ENCODE results near the gene UFM1. TPM values are rescaled to one million over a fixed set of nuclear protein-coding genes. Genes with fewer than 3 reads are reported as not detected.
"Not testable (repeated sequence)": the region's sequence is repeated elsewhere in the genome, so short reads cannot be mapped to it uniquely, and the experiment has no call there.

The UFM1 gene
- total RNA-seq, 1 donor from 2014 or later: 73.4 TPM

DNA sequence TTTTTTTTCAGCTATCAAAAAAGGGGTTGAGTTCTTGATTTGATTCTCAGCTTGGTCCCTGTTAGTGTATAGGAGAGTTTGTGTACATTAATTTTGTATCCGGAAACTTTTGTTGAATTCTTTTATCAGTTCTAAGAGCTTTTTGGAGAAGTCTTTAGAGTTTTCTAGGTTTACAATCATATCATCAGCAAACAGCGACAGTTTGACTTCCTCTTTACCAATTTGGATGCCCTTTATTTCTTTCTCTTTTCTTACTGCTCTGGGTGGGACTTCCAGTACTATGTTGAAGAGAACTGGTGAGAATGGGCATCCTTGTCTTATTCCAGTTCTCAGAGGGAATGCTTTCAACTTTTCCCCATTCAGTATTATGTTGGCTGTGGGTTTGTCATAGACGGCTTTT is 20.4 kb downstream of the UFM1 start:
- H3K4me1 Mint-ChIP-seq (ENCODE audit: low read depth); H3K4me3 Mint-ChIP-seq (ENCODE audit: low read depth); DNase-seq (ENCODE audit: low spot score); H3K9me3 Mint-ChIP-seq; H3K36me3 Mint-ChIP-seq (ENCODE audit: low read depth); intact Hi-C loops (cut with micrococcal nuclease); H3K27me3 Mint-ChIP-seq (ENCODE audit: low read depth); H3K27ac Mint-ChIP-seq: not testable (repeated sequence)

DNA sequence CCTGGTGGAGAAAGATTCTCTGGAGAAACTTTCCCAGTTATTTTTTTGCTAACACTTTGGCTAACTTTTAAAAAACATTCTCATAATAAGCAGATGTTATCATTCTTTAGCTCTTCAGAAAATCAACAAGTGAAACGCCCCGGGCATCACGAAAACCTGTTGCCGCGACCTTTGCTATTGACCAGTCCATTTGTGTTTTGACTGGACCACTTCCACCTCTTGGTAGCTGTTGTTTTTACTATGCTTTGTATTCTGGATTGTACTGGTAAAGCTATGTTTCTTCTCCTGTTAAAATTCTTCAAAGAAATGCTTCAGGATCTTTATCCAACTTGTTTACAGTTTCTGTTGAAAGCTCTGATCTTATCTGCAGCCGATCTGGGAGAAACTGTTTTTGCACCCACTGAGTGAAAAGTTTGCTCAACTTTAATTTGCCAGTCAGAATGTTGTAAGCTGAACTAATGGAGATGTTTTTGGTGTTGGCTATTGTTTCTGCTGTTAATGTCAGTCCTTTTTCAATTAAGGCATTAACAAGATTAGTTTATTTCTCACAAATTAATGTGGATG is 23.3 kb downstream of the UFM1 start:
- Mint-ChIP-seq H3K4me1 (ENCODE audit: low read depth) (no peaks in the 10 kb centered on the region), H3K9me3 (no peaks in the 10 kb centered on the region), H3K4me3 (ENCODE audit: low read depth) (no peak overlapping the region), H3K27me3 (ENCODE audit: low read depth) (peaks cover 9% of the 10 kb centered on the region), H3K36me3 (ENCODE audit: low read depth) (no peaks in the 10 kb centered on the region), H3K27ac (no peak overlapping the region)
- no peak for DNase-seq (ENCODE audit: low spot score)
- intact Hi-C loops (cut with micrococcal nuclease): no loop called here

- H3K4me1 Mint-ChIP-seq (ENCODE audit: low read depth): no peaks in the 10 kb centered on the region
- H3K27me3 Mint-ChIP-seq (ENCODE audit: low read depth): peaks cover 11% of the 10 kb centered on the region
- intact Hi-C loops (cut with micrococcal nuclease): no loop called here
- no peaks in the 10 kb centered on the region for H3K9me3 Mint-ChIP-seq
- no peak for DNase-seq (ENCODE audit: low spot score)
- no peaks in the 10 kb centered on the region for H3K36me3 Mint-ChIP-seq (ENCODE audit: low read depth)
- no peak overlapping the region for H3K27ac Mint-ChIP-seq
- H3K4me3 Mint-ChIP-seq (ENCODE audit: low read depth): no peak overlapping the region
These were observed 26.9 kb downstream of the UFM1 start for GRCh38 chr13:38376546-38376945.

DNA sequence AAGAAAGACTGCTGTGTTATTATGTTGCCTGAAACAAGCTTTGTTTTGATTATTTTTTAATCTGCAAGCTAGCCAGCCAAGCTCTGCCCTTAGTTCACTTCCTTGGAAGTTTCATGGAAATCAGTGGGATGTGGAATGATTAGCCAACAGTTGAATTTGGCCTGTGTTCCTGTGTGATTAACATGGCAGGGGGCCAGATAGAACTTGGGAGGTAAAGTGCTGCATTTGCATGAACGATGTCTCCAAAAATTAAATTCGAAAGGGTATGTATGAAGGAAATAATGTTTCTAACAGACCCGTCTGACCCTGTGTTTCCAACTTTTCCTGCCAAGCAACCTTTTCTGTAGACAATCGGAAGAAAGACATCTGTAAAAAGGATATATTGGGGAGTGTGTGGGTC is 32.2 kb downstream of the UFM1 start:
- DNase-seq (ENCODE audit: low spot score): no peak
- intact Hi-C loops (cut with micrococcal nuclease): no loop called here
- H3K27me3 Mint-ChIP-seq (ENCODE audit: low read depth): peaks cover 4% of the 10 kb centered on the region
- H3K4me3 Mint-ChIP-seq (ENCODE audit: low read depth): no peak overlapping the region
- H3K36me3 Mint-ChIP-seq (ENCODE audit: low read depth): no peaks in the 10 kb centered on the region
- H3K27ac Mint-ChIP-seq: no peak overlapping the region
- H3K4me1 Mint-ChIP-seq (ENCODE audit: low read depth): peaks cover 2% of the 10 kb centered on the region
- H3K9me3 Mint-ChIP-seq: no peaks in the 10 kb centered on the region

- peaks cover 2% of the 10 kb centered on the region for H3K4me1 Mint-ChIP-seq (ENCODE audit: low read depth)
- H3K27ac Mint-ChIP-seq: no peak overlapping the region
- H3K4me3 Mint-ChIP-seq (ENCODE audit: low read depth): no peak overlapping the region
- H3K36me3 Mint-ChIP-seq (ENCODE audit: low read depth): no peaks in the 10 kb centered on the region
- DNase-seq (ENCODE audit: low spot score): no peak
- intact Hi-C loops (cut with micrococcal nuclease): no loop called here
- no peaks in the 10 kb centered on the region for H3K9me3 Mint-ChIP-seq
- H3K27me3 Mint-ChIP-seq (ENCODE audit: low read depth): peaks cover 3% of the 10 kb centered on the region
These were observed 33.3 kb downstream of the UFM1 start for GRCh38 chr13:38382946-38383345.

- Mint-ChIP-seq H3K36me3 (ENCODE audit: low read depth) (no peaks in the 10 kb centered on the region), H3K27ac (no peak overlapping the region), H3K27me3 (ENCODE audit: low read depth) (peaks cover 3% of the 10 kb centered on the region), H3K4me1 (ENCODE audit: low read depth) (peaks cover 2% of the 10 kb centered on the region), H3K4me3 (ENCODE audit: low read depth) (no peak overlapping the region), H3K9me3 (no peaks in the 10 kb centered on the region)
- DNase-seq (ENCODE audit: low spot score): no peak
- intact Hi-C loops (cut with micrococcal nuclease): no loop called here
These were observed 34.5 kb downstream of the UFM1 start for GRCh38 chr13:38384171-38384570.

DNA sequence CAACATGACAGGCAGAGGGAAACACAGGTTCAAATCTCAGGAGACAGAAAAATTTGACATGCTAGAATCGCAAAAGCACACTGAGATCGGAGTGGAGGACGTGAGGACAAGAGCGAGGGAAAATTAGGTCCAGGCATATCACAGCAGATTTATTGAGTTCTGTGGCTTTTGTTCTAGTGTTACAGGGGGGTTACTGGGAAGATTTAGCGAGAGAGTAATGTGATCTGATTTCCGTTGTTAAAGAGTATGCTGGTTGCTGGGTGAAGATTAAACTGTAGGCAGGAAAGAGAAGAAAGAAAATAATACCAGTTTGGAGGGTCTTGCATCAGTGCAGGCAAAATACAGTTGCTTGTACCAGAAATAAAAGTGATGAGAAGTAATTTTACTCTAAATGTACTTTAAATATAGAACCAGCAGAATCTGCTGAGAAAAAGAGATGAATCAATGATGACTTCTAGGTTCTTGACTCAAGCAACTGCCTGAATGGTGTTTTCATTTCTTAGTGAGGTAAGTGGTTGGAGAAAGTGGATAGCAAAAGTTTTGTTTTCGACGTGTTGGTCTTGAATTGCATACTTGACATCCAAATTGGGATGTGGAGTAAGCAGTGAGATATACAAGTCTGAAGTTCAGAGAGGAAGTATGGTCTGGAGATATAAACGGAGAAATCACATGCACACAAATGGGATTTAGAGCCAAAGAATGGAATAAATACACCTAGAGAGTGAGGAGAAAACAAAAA is 35.7 kb downstream of the UFM1 start:
- peaks cover 2% of the 10 kb centered on the region for H3K4me1 Mint-ChIP-seq (ENCODE audit: low read depth)
- no peak overlapping the region for H3K27ac Mint-ChIP-seq
- H3K4me3 Mint-ChIP-seq (ENCODE audit: low read depth): no peak overlapping the region
- H3K27me3 Mint-ChIP-seq (ENCODE audit: low read depth): peaks cover 3% of the 10 kb centered on the region
- no peaks in the 10 kb centered on the region for H3K36me3 Mint-ChIP-seq (ENCODE audit: low read depth)
- no peaks in the 10 kb centered on the region for H3K9me3 Mint-ChIP-seq
- no peak for DNase-seq (ENCODE audit: low spot score)
- intact Hi-C loops (cut with micrococcal nuclease): no loop called here

GRCh38 chr13:38386421-38386820 is 36.8 kb downstream of the UFM1 start:
- Mint-ChIP-seq H3K4me1 (ENCODE audit: low read depth) (peaks cover 2% of the 10 kb centered on the region), H3K27ac (no peak overlapping the region), H3K9me3 (peaks cover 10% of the 10 kb centered on the region), H3K27me3 (ENCODE audit: low read depth) (peaks cover 2% of the 10 kb centered on the region), H3K36me3 (ENCODE audit: low read depth) (no peaks in the 10 kb centered on the region), H3K4me3 (ENCODE audit: low read depth) (no peak overlapping the region)
- DNase-seq (ENCODE audit: low spot score): no peak
- intact Hi-C loops (cut with micrococcal nuclease): no loop called here

GRCh38 chr13:38391341-38391740 is 41.7 kb downstream of the UFM1 start:
- Mint-ChIP-seq H3K27ac (no peak overlapping the region), H3K4me1 (ENCODE audit: low read depth) (peaks cover 6% of the 10 kb centered on the region), H3K4me3 (ENCODE audit: low read depth) (no peak overlapping the region), H3K27me3 (ENCODE audit: low read depth) (peaks cover 7% of the 10 kb centered on the region), H3K9me3 (peaks cover 11% of the 10 kb centered on the region), H3K36me3 (ENCODE audit: low read depth) (no peaks in the 10 kb centered on the region)
- intact Hi-C loops (cut with micrococcal nuclease): no loop called here
- DNase-seq (ENCODE audit: low spot score): no peak

DNA sequence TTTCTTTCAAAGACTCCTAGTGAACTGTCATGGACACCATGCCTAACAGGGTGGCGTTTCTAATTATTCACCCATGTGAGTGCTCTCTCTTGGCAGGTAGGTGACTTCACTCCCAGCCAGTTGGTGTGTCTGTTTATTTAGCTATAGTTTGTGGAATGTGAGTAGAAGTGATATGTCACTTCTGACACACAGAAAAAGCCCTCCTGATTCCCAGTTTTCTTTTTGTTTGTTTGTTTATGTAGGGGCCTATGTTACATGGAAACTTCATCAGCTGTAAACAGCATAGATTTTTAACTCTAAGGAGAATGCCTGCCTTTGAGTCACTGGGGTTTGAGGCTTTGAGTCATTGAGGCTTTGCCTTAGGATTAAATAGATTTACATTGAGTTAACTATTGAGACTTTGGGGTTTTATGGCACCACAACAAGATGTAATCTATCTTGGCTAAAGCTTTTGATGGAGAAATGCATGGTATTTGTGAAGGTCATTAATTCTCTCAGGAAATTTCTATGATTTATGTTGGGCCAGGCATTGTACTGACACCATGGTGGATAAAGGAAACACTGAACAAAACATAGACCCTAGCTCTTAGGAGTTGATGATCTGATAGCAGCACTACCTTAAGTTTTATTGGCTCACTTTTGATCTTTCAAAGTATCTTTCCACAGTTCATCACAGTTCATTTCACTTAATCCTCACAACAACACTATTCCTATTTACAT is 45.3 kb downstream of the UFM1 start:
- H3K4me3 Mint-ChIP-seq (ENCODE audit: low read depth): no peak overlapping the region
- peaks cover 7% of the 10 kb centered on the region for H3K27me3 Mint-ChIP-seq (ENCODE audit: low read depth)
- H3K36me3 Mint-ChIP-seq (ENCODE audit: low read depth): no peaks in the 10 kb centered on the region
- no peak for DNase-seq (ENCODE audit: low spot score)
- peaks cover 10% of the 10 kb centered on the region for H3K4me1 Mint-ChIP-seq (ENCODE audit: low read depth)
- H3K27ac Mint-ChIP-seq: no peak overlapping the region
- intact Hi-C loops (cut with micrococcal nuclease): no loop called here
- H3K9me3 Mint-ChIP-seq: peaks cover 11% of the 10 kb centered on the region

GRCh38 chr13:38395497-38395788 is 45.8 kb downstream of the UFM1 start:
- peaks cover 10% of the 10 kb centered on the region for H3K9me3 Mint-ChIP-seq
- intact Hi-C loops (cut with micrococcal nuclease): no loop called here
- H3K27me3 Mint-ChIP-seq (ENCODE audit: low read depth): peaks cover 7% of the 10 kb centered on the region
- no peak for DNase-seq (ENCODE audit: low spot score)
- H3K4me3 Mint-ChIP-seq (ENCODE audit: low read depth): no peak overlapping the region
- no peak overlapping the region for H3K27ac Mint-ChIP-seq
- no peaks in the 10 kb centered on the region for H3K36me3 Mint-ChIP-seq (ENCODE audit: low read depth)
- H3K4me1 Mint-ChIP-seq (ENCODE audit: low read depth): peaks cover 13% of the 10 kb centered on the region

DNA sequence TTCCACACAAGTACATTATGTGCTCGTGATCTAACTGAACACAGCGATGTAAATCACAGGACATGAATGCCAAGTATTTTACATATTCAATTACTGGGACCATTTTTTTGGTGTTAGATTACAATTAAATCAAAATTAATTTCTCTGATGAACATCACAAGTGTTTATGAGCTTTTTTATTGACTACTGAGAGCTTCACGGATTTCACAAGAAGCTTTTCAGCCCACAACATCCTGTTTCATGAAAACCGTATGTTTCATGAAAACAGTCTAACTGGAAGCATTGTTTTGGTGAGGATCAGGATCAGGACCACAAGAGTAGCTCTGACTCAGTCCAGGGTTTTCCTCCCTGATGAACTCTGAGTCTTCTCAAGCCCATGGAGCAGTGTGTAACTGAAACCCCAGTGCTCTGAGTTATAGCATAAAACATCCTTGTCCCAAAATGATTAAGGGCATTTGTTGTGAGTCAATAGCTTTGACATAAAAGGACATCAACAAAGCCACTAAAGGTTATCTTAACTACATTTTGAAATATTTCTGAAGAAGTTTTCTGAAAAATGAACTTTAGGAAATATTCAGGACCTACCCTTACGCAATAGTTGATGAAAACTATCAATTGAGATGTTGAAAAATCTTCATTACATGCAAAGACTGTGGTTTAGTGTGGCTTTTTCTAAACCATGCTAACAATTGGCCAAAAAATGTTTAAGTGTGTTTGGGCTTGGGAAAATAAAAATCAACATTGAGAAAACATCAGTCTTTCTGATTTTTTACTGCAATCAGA is 49.3 kb downstream of the UFM1 start:
- Mint-ChIP-seq H3K27me3 (ENCODE audit: low read depth) (peaks cover 2% of the 10 kb centered on the region), H3K27ac (no peak overlapping the region), H3K4me1 (ENCODE audit: low read depth) (peaks cover 13% of the 10 kb centered on the region), H3K36me3 (ENCODE audit: low read depth) (no peaks in the 10 kb centered on the region), H3K9me3 (no peaks in the 10 kb centered on the region), H3K4me3 (ENCODE audit: low read depth) (no peak overlapping the region)
- intact Hi-C loops (cut with micrococcal nuclease): no loop called here
- no peak for DNase-seq (ENCODE audit: low spot score)

GRCh38 chr13:38399535-38399934 is 49.9 kb downstream of the UFM1 start:
- intact Hi-C loops (cut with micrococcal nuclease): no loop called here
- Mint-ChIP-seq H3K4me1 (ENCODE audit: low read depth) (peaks cover 13% of the 10 kb centered on the region), H3K27me3 (ENCODE audit: low read depth) (no peaks in the 10 kb centered on the region), H3K9me3 (no peaks in the 10 kb centered on the region), H3K4me3 (ENCODE audit: low read depth) (no peak overlapping the region), H3K36me3 (ENCODE audit: low read depth) (no peaks in the 10 kb centered on the region), H3K27ac (no peak overlapping the region)
- no peak for DNase-seq (ENCODE audit: low spot score)
